ENCODE data around the gene SVEP1.

- TF ChIP-seq TCF7L2 (IDR thresholded peaks at IDR 0.05; ENCODE audit: low read depth, low read length) (no peak), SIN3A (IDR thresholded peaks at IDR 0.05; ENCODE audit: borderline replicate concordance, insufficient read depth, low read depth, low read length) (no peak), POLR2AphosphoS5 (IDR thresholded peaks at IDR 0.05; ENCODE audit: low read depth, low read length) (no peak)
- TF ChIP-seq, protein P1, sequence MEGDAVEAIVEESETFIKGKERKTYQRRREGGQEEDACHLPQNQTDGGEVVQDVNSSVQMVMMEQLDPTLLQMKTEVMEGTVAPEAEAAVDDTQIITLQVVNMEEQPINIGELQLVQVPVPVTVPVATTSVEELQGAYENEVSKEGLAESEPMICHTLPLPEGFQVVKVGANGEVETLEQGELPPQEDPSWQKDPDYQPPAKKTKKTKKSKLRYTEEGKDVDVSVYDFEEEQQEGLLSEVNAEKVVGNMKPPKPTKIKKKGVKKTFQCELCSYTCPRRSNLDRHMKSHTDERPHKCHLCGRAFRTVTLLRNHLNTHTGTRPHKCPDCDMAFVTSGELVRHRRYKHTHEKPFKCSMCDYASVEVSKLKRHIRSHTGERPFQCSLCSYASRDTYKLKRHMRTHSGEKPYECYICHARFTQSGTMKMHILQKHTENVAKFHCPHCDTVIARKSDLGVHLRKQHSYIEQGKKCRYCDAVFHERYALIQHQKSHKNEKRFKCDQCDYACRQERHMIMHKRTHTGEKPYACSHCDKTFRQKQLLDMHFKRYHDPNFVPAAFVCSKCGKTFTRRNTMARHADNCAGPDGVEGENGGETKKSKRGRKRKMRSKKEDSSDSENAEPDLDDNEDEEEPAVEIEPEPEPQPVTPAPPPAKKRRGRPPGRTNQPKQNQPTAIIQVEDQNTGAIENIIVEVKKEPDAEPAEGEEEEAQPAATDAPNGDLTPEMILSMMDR (IDR thresholded peaks at IDR 0.05) = no peak
Observed at GRCh38 chr9:110432253-110432652, 147.3 kb downstream of the SVEP1 start.
